Gastrocnemius medialis (tissue), 4 donors: ENCODE data around the gene ANKRD33B.

Source experiments
- CTCF ChIP-seq, 5 experiments: fragments of 450-650 bp in 3 of 5; fragments of 200-600 bp in 2 of 5; sonication (generic) in 2 of 5; IDR thresholded peaks in 4 of 5; conservative IDR thresholded peaks in 1 of 5; 1 replicate in 4 of 5; 2 replicates in 1 of 5; pipeline ENCODE4 v1.5.1; 2016 to 2019; ENCODE audit warnings: antibody characterized with exemption in 5 of 5, mild to moderate bottlenecking in 3 of 5, moderate library complexity in 3 of 5
- POLR2A ChIP-seq, 2 donors: fragments of 450-650 bp; IDR thresholded peaks; one replicate each; pipeline ENCODE4 v1.6.1; 2017; ENCODE audit warnings: antibody characterized with exemption in 2 of 2, mild to moderate bottlenecking in 2 of 2, moderate library complexity in 2 of 2

- TF ChIP-seq CTCF (IDR thresholded peaks at IDR 0.05 in 4 of 5, conservative IDR thresholded peaks at IDR 0.05 in 1 of 5): no peak
- TF ChIP-seq POLR2A (IDR thresholded peaks at IDR 0.05): no peak
Observed at GRCh38 chr5:10551782-10552138, 12.1 kb upstream of the ANKRD33B start.
